Amygdala (tissue), 56 donors: ENCODE results near the gene RTL1.

ENCODE experiments used
- DNase-seq, 56 donors: peaks; one replicate each; lab custom pipeline; 2025; lab: John Stamatoyannopoulos, UW

Gene RTL1

GRCh38 chr14:100854435-100854834 is 49.1 kb downstream of the RTL1 start:
- DNase-seq, result no peak

- no peak for DNase-seq
Observed at GRCh38 chr14:100851946-100852620, 51.4 kb downstream of the RTL1 start.

- DNase-seq, result no peak
Observed at GRCh38 chr14:100851586-100851916, 52.0 kb downstream of the RTL1 start.

- DNase-seq, result peak in 5 of 56 donors; percentile 8 to 40 (median 27)
Observed at GRCh38 chr14:100850841-100851585, 52.5 kb downstream of the RTL1 start.

- DNase-seq, result no peak
Observed at GRCh38 chr14:100849115-100849781, 54.3 kb downstream of the RTL1 start.

GRCh38 chr14:100846309-100846859 is 57.1 kb downstream of the RTL1 start:
- peak in 1 of 56 donors; percentile 12 for DNase-seq

- DNase-seq, result no peak
Observed at GRCh38 chr14:100845341-100845740, 58.2 kb downstream of the RTL1 start.

- no peak for DNase-seq
Observed at GRCh38 chr14:100844846-100845245, 58.7 kb downstream of the RTL1 start.

- DNase-seq, result no peak
Observed at GRCh38 chr14:100844421-100844820, 59.1 kb downstream of the RTL1 start.

- no peak for DNase-seq
Observed at GRCh38 chr14:100844082-100844408, 59.5 kb downstream of the RTL1 start.

- DNase-seq, result peak in 4 of 56 donors; percentile 9 to 31 (median 24)
Observed at GRCh38 chr14:100842799-100843198, 60.7 kb downstream of the RTL1 start.

- DNase-seq, result no peak
Observed at GRCh38 chr14:100841761-100842403, 61.6 kb downstream of the RTL1 start.

GRCh38 chr14:100841066-100841760 is 62.3 kb downstream of the RTL1 start:
- DNase-seq, result no peak

- DNase-seq, result no peak
Observed at GRCh38 chr14:100840286-100841065, 63.0 kb downstream of the RTL1 start.

GRCh38 chr14:100839681-100840111 is 63.8 kb downstream of the RTL1 start:
- DNase-seq, result no peak

GRCh38 chr14:100839315-100839585 is 64.3 kb downstream of the RTL1 start:
- no peak for DNase-seq

- no peak for DNase-seq
Observed at GRCh38 chr14:100838493-100839314, 64.8 kb downstream of the RTL1 start.

- no peak for DNase-seq
Observed at GRCh38 chr14:100837805-100838350, 65.6 kb downstream of the RTL1 start.
